HG03378 (cell line): Measurements from ENCODE around the gene TOR1A.

Source experiments
- ATAC-seq: cut with Tn5 transposase; IDR thresholded peaks from one replicate; pipeline ENCODE4 v1.9.1; 2021; ENCODE audit warnings: mild to moderate bottlenecking, moderate library complexity; ENCODE audit not compliant: unreplicated experiment

Gene TOR1A

DNA sequence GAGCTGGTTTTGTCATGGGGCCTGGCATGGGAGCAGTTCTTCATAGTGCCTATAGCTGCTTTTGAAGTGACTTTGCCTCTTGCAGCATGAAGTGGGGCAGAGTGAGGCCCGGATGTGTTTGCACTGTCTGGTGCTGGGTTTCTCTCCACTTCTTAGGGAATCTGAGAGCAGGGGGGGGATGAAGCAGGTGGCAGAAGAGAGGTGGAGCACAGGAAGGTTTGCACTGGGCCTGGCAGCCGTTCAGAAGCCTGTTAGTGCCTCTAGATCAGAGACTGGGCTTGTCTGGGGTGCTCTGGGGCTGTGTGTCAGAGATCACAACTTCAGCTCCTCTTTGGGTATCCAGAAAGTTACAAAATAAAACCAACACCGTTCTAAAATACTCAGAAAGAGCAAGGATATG lies 29.7 kb upstream of the TOR1A start:
- ATAC-seq, result no peak

- no peak for ATAC-seq
These were observed 28.6 kb upstream of the TOR1A start for GRCh38 chr9:129852579-129852978.

DNA sequence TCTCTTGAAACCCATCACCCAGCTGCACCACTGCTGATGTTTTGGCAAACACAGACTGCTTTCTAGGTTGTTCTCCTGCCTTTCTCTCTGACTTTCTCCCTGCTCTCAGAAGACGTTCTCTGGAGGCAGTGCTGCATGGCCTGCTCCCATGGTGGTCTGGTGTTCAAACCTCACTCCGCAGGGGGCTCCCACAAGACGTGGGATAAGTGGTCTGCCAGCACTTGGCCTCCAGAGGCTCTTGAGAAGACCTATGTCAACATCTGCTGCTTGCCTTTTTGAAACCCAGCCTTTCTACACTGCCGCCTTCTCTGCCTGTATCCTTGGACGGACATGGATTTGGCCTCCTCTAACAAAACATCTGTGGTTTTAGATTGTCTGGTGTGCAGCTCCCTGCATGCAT lies 27.9 kb upstream of the TOR1A start:
- no peak for ATAC-seq

- ATAC-seq, result no peak
These were observed 27.1 kb upstream of the TOR1A start for GRCh38 chr9:129850821-129851550.

DNA sequence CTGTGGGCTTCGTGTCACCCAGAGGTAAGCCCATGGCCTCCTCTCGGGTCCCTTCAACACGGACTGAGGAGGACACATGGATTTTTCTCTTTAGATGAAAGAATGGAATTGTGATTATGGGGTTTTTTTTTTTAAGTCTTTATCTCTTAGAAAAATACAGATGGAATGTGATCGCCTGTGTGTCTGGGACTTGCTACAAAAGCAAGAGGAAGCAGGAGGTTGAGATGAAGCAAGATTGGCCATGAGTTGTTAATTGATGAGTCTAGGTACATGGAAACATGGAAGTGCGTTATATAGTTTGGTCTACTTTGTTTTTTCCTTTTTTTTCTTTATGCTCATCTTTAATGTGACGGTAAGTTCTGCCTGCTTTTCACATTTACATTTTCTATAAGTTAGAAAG lies 26.0 kb upstream of the TOR1A start:
- no peak for ATAC-seq

- no peak for ATAC-seq
These were observed 24.9 kb upstream of the TOR1A start for GRCh38 chr9:129848712-129849441.

GRCh38 chr9:129845373-129845772 lies 21.4 kb upstream of the TOR1A start:
- ATAC-seq, result no peak

GRCh38 chr9:129841071-129841470 lies 17.1 kb upstream of the TOR1A start:
- no peak for ATAC-seq

DNA sequence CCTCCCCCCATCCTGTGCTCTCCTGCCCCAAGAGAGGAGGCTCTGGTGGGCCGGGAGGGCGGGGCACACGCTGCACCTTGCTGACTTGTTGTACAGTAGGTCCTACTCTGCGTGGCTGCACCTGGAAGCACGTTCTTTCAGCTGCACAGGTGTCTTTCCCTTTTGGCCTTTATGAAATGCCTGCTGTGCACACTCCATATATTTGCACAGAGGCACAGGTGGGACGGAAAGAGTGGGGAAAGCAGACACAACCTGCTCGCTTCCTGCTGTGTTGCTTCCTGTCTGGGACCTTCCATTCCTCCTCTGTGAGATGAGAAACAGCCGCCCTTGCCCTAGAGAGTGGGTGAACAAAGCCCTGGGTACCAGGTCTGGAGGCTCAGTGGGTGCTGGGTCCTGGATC lies 16.1 kb upstream of the TOR1A start:
- no peak for ATAC-seq

GRCh38 chr9:129839324-129840023 lies 15.5 kb upstream of the TOR1A start:
- ATAC-seq, result no peak

DNA sequence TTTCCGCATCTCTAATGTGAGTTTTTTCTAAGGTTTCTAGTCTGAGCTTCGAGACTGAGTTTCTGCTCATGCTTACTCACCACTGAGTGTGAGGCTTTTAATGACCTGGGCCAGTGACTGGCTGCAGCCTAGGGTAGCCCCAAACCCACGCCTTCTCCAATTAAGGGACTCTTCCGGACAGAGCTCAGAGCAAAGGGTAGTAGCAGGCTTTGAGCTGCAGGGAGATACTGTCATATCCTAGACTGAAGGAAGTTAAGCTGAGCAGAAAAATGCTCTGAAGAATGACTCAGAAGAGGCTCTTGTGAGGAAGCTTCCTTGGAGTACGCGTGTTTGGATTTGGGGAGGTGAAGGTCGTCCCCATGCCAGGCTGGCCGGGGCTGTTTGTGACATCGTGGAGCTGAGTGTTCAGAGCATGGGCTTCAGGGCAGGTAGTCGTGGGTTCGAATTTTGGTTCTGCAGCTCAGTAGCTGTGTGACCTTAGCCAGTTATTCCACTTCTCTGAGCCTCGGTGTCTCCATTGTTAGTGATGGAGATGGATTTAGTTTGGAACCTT lies 14.8 kb upstream of the TOR1A start:
- ATAC-seq, result no peak

GRCh38 chr9:129836311-129837007 lies 12.5 kb upstream of the TOR1A start:
- no peak for ATAC-seq

DNA sequence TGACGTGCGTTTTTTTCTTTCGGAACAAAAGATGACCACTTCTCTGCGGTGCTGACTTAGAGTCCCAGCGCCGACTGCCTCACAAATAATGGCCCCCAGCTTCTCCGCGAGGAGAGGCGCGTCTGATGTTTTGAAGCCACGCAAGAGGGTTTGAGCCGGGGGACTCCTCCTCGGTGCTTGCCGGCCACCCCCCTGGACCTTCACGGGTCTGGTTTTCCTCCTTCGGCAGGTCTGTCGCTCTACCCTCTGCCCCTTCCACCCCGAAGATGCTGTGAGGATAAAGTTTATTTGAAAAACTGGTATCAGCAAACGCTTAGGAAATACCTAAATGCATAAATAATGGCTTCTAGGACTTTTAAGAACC lies 11.9 kb upstream of the TOR1A start:
- no peak for ATAC-seq

- peak; percentile 66 for ATAC-seq
These were observed 11.4 kb upstream of the TOR1A start, which contains the start of the genes C9orf78 and USP20 for GRCh38 chr9:129835128-129835859. C9orf78 (minus strand) TSS chr9:129835275; CDS start chr9:129835221, 54 bp downstream. USP20 (plus strand) TSS chr9:129835458; CDS start chr9:129852556, 17,098 bp downstream.

- ATAC-seq, result peak; percentile 34
These were observed 10.7 kb upstream of the TOR1A start for GRCh38 chr9:129834489-129835127.

DNA sequence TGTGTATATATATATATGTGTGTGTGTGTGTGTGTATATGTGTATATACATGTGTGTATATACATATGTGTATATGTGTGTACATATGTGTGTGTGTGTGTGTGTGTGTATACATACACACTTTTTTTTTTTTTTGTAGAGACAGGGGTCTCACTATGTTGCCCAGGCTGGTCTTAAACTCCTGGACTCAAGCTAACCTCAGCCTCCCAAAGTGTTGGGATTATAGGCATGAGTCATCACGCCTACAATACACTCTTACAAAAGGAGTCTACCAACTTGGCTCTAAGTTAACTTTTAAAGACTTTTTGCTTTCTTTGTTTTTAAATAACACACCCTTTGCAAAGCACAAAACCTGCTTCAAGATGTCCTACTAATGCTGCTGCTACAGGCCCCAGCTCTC lies 9.0 kb upstream of the TOR1A start:
- ATAC-seq, result no peak

- ATAC-seq, result no peak
These were observed 5.0 kb upstream of the TOR1A start for GRCh38 chr9:129828969-129829368.

DNA sequence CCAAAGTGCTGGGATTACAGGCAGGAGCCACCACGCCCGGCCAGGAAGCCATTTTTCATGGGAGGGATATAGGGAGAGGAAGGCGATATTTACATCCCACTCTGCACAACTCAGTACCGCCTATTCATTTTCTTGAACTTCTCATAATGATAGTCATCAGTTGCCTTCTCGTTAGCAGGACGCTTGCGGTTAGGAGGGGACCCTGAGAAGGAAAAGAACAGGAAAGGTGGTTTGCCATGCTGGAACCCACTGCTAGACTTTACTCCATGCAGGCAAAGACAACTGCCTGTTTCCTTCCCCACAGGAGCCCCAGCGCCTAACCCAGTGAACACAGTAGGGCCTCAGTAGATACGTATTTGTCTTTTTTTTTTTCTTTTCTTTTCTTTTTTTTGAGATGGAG lies 4.1 kb upstream of the TOR1A start:
- no peak for ATAC-seq

DNA sequence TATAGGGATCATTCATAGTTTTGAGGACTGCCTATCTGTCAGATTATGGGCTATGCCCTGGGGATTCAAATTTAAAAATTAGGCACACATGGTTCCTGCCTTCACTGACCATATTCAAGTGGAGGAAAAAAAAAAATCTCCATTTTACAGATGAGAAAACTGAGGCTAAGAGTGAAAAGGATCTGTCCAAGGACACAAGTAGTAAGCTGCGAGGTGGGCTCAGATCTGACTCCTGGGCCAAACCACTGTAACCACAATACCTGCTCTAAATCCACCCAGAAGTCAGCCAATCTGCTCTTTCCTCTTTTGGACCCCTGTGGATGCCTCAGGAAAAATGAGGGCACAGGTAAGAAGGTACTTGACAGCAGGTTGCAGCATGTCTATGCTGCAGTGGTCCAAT lies 2.8 kb upstream of the TOR1A start:
- no peak for ATAC-seq

GRCh38 chr9:129826344-129826743 lies 2.4 kb upstream of the TOR1A start:
- ATAC-seq, result no peak
